Measurements from ENCODE around the gene ATP5MG. TPM values are rescaled to one million over a fixed set of nuclear protein-coding genes. Genes with fewer than 3 reads are reported as not detected.

Gene ATP5MG
- total and polyA plus RNA-seq, 2 of the 8 experiments (the other 6 are each of a cell fraction or from before 2014, with no cell fraction given) = 237 to 464 TPM

- Histone ChIP-seq H3K27me3 (replicated peaks in 1 of 4; ENCODE audit: control insufficient read depth in 3 of 4, extremely low read depth in 1 of 4, insufficient read depth in 3 of 4, low read length in 3 of 4) (no peaks in the 10 kb centered on the region), H3K9me3 (ENCODE audit: insufficient read depth in 2 of 2, low read depth in 1 of 2, low read length in 1 of 2) (no peaks in the 10 kb centered on the region), H2BK12ac (ENCODE audit: low read depth, low read length) (no peak overlapping the region), H3K36me3 (ENCODE audit: control insufficient read depth in 2 of 4, insufficient read depth in 4 of 4, low read length in 3 of 4) (peaks cover 8 to 52% (median 34%) of the 10 kb centered on the region in 4 experiments), H3K56ac (replicated peaks; ENCODE audit: insufficient read length, low read depth, low read length) (no peak overlapping the region), H3K4ac (replicated peaks; ENCODE audit: insufficient read length, low read depth, low read length) (no peak overlapping the region), H3K23ac (ENCODE audit: insufficient read length) (no peak overlapping the region), H3K23me2 (ENCODE audit: low read depth, low read length) (no peaks in the 10 kb centered on the region), H4K8ac (ENCODE audit: extremely low read depth, insufficient read depth, low read length) (no peak overlapping the region), H3K4me3 (ENCODE audit: extremely low read depth in 1 of 4, insufficient read depth in 2 of 4, low read depth in 3 of 4, low read length in 4 of 4) (no peak overlapping the region), H3K4me1 (replicated peaks in 1 of 4; ENCODE audit: control insufficient read depth in 3 of 4, insufficient read depth in 4 of 4, low read length in 3 of 4) (no peaks in the 10 kb centered on the region), H3K79me2 (ENCODE audit: control insufficient read depth in 1 of 2, insufficient read depth in 2 of 2, low read length in 2 of 2) (no peaks in the 10 kb centered on the region), H3K14ac (ENCODE audit: insufficient read length) (no peak overlapping the region), H3K27ac (ENCODE audit: low read depth, low read length) (no peak overlapping the region), H3K79me1 (ENCODE audit: low read depth, low read length) (no peaks in the 10 kb centered on the region), H2AFZ (ENCODE audit: low read length) (no peak overlapping the region), H2BK120ac (replicated peaks; ENCODE audit: low read depth, low read length) (no peak overlapping the region), H4K5ac (ENCODE audit: insufficient read length, low read depth, low read length) (no peak overlapping the region), H3K4me2 (ENCODE audit: insufficient read depth in 1 of 2, low read depth in 2 of 2, low read length in 2 of 2) (no peak overlapping the region), H3K18ac (ENCODE audit: extremely low read depth, low read length) (no peak overlapping the region), H2AK5ac (ENCODE audit: low read depth, low read length) (no peak overlapping the region), H3K9ac (replicated peaks in 1 of 4; ENCODE audit: extremely low read depth in 1 of 4, low read depth in 3 of 4, low read length in 3 of 4) (no peak overlapping the region), H2BK5ac (ENCODE audit: low read depth, low read length) (no peak overlapping the region), H2BK15ac (ENCODE audit: low read length) (no peak overlapping the region), H2BK20ac (ENCODE audit: low read length) (no peak overlapping the region), H4K91ac (replicated peaks; ENCODE audit: insufficient read length, low read length) (no peak overlapping the region), H4K20me1 (replicated peaks in 1 of 2; ENCODE audit: control insufficient read depth in 1 of 2, insufficient read depth in 2 of 2, low read length in 2 of 2) (peaks cover 0 to 2% of the 10 kb centered on the region in 2 experiments)
- DNase-seq (ENCODE audit: low read depth in 1 of 2, low spot score in 2 of 2) = no peak
- no peak for TF ChIP-seq RXRA (IDR thresholded peaks at IDR 0.05; ENCODE audit: insufficient read depth, low read depth, low read length)
- TF ChIP-seq EGR1 (IDR thresholded peaks at IDR 0.05; ENCODE audit: borderline replicate concordance, low read depth, low read length) = no peak
- no peak for TF ChIP-seq TAF7 (optimal IDR thresholded peaks at IDR 0.05; ENCODE audit: borderline replicate concordance, low read depth, low read length)
- no peak for TF ChIP-seq ASH2L (IDR thresholded peaks at IDR 0.05; ENCODE audit: low read length)
- no peak for TF ChIP-seq ATF3 (IDR thresholded peaks at IDR 0.05; ENCODE audit: insufficient read depth, low read depth, low read length)
- FAIRE-seq = no peak
- CTCF ChIA-PET (ENCODE audit: partially characterized antibody) = interaction anchor here (0.8 to 1.7 kb wide), 2 partner anchors 8 to 81 kb away, joined by 4 to 5 read pairs; no protein-coding TSS in a partner anchor
- POLR2A ChIA-PET (ENCODE audit: partially characterized antibody) = interaction anchor here (1.1 to 1.8 kb wide), 2 partner anchors 13 to 152 kb away, joined by 3 read pairs; no protein-coding TSS in a partner anchor
Measured at GRCh38 chr11:118375978-118376377, 25.4 kb upstream of the ATP5MG start.
